Mesenteric fat pad (tissue), 1 donor: Measurements from ENCODE around the gene LIAS. TPM values are rescaled to one million over a fixed set of nuclear protein-coding genes. Genes with fewer than 3 reads are reported as not detected.
"Not testable (repeated sequence)": the region's sequence is repeated elsewhere in the genome, so short reads cannot be mapped to it uniquely, and the experiment has no call there.

Source experiments
- DNase-seq: peaks from one replicate; pipeline ENCODE4 v3.0.0-alpha.2; 2020; ENCODE audit warnings: low spot score
- total RNA-seq: library from RNA; stranded (reverse); fragmentation: NEBNext Ultra II Directional; extraction: Animal tissue kit (Norgen Biotek cat#: 25700); gene quantifications from one replicate; pipeline ENCODE4 v1.2.1, GENCODE V29; 2021
- donor health status: DM: yes; HTN: yes; CAD: no.

LIAS gene
- total RNA-seq, 1 donor from 2014 or later = 8.4 TPM

GRCh38 chr4:39452860-39453587, 5.8 kb upstream of the LIAS start:
- DNase-seq = no peak

DNA sequence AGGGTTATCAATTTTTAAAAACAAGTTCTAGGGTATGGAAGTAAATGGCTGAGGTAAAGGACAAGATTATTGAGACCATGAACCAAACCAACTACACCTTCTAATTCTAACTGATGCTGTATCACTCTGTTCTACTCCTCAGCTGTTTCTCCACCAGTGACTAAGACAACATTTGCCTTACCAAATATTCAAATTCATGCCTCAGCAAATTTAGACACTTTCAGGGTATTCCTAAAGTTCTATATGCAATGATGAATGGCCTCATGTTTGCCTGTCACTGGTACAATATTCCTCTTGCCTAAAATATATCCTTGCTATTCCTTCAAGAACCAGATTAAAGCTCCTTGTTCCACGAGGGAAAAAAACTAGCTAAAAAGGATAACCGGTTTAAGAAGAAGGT, 5.1 kb upstream of the LIAS start:
- no peak for DNase-seq

- DNase-seq = no peak
These were observed 3.4 kb upstream of the LIAS start for GRCh38 chr4:39455486-39455885.

- no peak for DNase-seq
These were observed 1.7 kb upstream of the LIAS start for GRCh38 chr4:39456946-39457763.

DNA sequence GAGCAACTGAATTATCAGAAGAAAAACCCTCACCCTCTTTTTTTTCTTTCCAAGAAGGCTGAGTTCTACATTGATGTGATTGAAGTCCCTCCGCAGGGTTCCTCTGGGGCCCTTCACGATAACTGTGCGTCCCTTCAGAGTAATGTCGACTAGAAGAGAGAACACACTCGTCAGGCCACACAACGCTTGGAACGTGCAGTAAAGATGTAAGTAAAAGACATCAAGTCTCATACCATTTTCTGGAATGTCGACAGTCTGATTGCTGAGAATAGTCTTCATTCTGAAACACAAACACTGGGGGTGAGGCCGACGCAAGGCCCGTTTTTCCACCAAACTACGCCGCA, 723 bp upstream of the LIAS start:
- DNase-seq = not testable (repeated sequence)

GRCh38 chr4:39464886-39465501, 6.1 kb downstream of the LIAS start:
- no peak for DNase-seq

- DNase-seq = no peak
These were observed 7.9 kb downstream of the LIAS start for GRCh38 chr4:39466747-39467146.

DNA sequence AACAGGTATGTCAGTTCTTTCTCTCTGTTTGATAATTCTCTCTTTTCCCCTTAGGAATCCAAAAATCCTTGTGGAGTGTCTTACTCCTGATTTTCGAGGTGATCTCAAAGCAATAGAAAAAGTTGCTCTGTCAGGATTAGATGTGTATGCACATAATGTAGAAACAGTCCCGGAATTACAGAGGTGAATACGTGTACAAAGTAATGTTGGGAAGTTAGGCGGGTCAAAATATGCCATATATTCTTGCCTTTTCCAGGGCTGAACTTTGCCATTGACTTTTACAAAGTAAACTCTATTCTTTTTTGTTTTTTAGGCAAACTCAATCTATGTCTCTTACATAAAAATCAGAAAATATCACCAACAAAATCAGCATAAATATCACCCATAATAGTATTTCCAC, 8.6 kb downstream of the LIAS start:
- no peak for DNase-seq

GRCh38 chr4:39469429-39470077, 10.7 kb downstream of the LIAS start:
- DNase-seq = no peak

DNA sequence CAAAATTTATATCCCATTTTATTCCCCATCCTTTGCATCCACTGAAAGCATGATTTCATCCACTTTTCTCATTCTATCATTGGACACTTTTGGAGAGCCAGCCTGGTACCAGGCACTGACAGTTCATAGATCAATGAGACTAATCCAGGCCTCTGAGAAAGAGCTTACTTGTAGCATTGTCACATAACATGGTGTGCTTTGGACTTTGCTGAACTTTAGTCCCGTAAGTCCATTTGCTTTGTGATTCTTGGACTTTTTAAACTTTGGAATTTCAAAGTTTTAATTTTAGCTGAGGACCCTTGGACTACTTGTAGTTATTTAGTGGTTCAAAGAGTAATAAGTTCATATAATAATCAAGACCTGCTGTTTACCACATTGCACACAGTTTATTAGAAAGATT, 11.5 kb downstream of the LIAS start:
- DNase-seq = no peak

DNA sequence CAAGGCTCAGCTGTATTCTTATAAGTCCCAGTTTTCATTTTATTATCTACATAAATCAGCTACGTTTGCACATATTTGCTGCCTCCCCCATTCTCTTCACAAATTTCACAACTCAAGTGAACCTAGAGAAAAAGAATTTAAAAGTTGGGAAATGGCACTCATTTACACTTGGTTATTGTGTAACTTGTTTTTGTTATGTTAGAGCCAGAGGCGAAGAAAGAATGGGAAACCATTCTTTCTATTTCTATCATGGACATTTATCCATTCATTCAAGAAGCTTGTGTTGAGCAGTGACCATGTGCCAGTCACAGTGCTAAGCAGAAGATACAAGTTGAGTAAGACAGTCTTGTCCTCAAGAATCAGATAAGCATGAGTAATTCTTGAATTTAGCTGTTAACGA, 13.5 kb downstream of the LIAS start:
- DNase-seq = no peak

DNA sequence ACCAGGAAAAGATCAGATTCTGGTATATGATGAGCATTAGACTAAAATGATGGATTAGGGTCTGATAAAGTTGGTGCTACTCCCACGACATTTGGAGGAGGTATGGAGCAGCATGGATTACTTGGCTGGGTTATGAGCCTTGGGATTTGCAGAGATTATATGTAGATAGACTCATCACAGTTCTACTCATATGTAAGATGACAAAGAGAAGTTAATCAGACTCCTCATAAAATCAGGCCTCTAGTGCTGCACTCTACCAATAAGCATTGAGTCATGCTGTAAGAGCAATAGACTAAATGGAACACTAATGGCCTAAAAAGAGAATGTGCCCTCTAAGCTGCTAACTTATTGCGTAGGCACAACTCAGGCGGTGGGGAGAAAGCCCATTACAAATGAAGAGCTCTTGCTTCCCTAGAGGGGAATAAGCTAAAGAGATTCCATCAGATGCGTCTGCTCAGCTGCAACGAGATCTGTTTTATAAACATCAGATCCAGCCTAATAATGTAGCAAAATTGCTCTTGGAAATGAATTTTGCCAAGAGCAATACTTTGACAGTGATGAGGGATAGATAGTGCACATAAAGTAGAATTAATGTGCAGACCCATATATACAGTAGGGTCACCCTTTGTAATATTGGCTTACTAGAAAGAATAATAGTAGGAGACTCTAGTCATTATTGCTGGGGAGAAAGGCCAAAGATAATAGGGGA, 17.5 kb downstream of the LIAS start:
- no peak for DNase-seq

DNA sequence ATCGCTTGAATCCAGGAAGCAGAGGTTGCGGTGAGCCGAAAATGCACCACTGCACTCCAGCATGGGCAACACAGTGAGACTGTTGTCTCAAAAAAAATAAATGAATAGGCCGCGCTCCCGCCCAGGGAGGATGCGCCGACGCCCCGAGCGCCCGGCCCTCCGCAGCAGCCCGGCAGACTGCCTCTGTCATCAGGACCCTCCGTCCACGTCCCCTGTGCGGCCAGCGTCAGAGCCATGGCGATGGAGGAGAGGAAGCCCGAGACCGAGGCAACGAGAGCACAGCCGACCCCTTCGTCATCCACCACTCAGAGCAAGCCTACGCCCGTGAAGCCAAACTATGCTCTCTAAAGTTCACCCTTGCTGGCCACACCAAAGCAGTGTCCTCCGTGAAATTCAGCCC, 21.4 kb downstream of the LIAS start:
- DNase-seq = no peak

DNA sequence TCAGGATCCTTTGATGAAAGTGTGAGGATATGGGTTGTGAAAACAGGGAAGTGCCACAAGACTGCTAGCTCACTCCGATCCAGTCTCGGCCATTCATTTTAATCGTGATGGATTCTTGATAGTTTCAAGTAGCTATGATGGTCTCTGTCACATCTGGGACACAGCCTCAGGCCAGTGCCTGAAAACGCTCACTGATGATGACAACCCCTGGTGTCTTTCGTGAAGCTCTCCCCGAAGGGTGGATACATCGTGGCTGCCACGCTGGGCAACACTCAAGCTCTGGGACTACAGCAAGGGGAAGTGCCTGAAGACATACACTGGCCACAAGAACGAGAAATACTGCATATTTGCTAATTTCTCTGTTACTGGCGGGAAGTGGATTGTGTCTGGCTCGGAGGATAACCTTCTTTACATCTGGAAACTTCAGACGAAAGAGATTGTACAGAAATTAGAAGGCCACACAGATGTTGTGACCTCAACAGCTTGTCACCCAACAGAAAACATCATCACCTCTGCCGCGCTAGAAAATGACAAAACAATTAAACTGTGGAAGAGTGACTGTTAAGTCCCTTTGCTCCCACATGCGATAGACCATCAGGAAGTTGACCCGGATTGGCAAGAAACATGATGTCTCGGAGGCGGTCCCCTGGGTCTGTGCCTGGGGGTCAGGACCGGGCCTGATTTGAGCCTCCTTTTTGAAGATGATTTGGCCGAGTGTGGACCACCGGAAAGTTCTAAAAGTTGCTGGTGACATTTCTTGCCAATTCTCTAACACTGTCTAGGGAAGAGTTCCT, 22.2 kb downstream of the LIAS start:
- no peak for DNase-seq

- DNase-seq = no peak
These were observed 25.9 kb downstream of the LIAS start for GRCh38 chr4:39484582-39485272.

GRCh38 chr4:39486221-39486804, 27.5 kb downstream of the LIAS start:
- DNase-seq = no peak

- no peak for DNase-seq
These were observed 31.5 kb downstream of the LIAS start for GRCh38 chr4:39490322-39490721.

- DNase-seq = no peak
These were observed 35.5 kb downstream of the LIAS start for GRCh38 chr4:39494354-39494753.

GRCh38 chr4:39495446-39496213, 36.8 kb downstream of the LIAS start:
- DNase-seq = no peak
